ENCODE measurements around the gene TBC1D30.

DNA sequence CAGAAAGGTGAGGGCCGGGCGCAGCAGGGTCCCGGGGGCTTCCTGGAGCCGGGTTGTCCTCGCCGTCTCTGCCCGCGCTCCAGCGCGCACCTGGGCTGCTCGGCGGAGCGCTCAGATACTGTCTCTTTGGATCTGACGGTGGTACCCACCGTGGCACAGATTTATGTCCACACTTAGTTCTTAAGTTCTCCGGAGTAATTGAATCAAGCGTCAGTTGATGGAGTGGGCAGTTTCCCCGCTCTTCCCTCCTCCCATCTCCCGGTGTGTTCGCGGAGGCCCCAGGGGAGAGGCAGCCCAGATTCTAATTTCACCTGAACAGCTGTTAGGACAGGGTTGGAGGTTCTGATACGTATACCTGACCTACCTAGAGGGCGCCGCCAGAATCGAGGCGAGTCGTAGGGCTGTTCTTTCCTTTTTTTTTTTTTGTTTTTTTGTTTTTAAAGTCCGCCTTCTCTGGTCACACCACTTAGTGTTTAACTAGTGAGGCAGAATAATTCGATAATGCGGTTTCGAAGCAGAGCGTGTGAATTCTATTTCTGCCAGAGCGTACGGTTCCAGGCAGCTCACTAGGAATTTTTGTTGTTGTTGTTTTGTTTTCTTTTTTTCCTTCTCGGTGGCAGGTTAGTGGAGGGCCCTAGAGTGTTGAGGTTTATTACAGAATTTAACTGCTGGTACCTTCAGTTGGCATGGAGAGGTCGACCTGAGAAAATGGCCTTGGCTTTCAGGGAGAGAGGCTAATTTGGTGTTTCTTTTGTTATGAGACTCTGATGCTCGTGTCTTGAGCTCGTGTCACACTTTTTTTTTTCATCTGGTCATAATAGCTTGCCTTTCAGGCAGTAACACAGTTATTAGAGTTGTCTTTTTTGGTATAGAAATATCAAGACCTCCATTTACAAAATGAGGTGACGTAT, 42.9 kb upstream of the TBC1D30 start:
- TF ChIP-seq ESRRA (IDR thresholded peaks at IDR 0.05; ENCODE audit: borderline replicate concordance, low read depth) = no peak
- no peak for TF ChIP-seq ZNF586 (CRISPR knock-in tag; conservative IDR thresholded peaks at IDR 0.05)
- TF ChIP-seq, protein P1, sequence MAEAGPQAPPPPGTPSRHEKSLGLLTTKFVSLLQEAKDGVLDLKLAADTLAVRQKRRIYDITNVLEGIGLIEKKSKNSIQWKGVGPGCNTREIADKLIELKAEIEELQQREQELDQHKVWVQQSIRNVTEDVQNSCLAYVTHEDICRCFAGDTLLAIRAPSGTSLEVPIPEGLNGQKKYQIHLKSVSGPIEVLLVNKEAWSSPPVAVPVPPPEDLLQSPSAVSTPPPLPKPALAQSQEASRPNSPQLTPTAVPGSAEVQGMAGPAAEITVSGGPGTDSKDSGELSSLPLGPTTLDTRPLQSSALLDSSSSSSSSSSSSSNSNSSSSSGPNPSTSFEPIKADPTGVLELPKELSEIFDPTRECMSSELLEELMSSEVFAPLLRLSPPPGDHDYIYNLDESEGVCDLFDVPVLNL (CRISPR knock-in tag; IDR thresholded peaks at IDR 0.05; ENCODE audit: low read depth) = no peak
- no peak for TF ChIP-seq EP400 (IDR thresholded peaks at IDR 0.05)
- no peak for TF ChIP-seq BRCA1 (IDR thresholded peaks at IDR 0.05)
- no peak for TF ChIP-seq BRCA1 (CRISPR knock-in tag; IDR thresholded peaks at IDR 0.05)
- no peak for TF ChIP-seq EWSR1 (IDR thresholded peaks at IDR 0.05; ENCODE audit: borderline replicate concordance, low read depth, partially characterized antibody)
- TF ChIP-seq, protein P2, sequence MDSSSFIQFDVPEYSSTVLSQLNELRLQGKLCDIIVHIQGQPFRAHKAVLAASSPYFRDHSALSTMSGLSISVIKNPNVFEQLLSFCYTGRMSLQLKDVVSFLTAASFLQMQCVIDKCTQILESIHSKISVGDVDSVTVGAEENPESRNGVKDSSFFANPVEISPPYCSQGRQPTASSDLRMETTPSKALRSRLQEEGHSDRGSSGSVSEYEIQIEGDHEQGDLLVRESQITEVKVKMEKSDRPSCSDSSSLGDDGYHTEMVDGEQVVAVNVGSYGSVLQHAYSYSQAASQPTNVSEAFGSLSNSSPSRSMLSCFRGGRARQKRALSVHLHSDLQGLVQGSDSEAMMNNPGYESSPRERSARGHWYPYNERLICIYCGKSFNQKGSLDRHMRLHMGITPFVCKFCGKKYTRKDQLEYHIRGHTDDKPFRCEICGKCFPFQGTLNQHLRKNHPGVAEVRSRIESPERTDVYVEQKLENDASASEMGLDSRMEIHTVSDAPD (CRISPR knock-in tag; IDR thresholded peaks at IDR 0.05) = no peak
- no peak for TF ChIP-seq EP300 (IDR thresholded peaks at IDR 0.05; ENCODE audit: low read length)
- no peak for TF ChIP-seq ELF4 (CRISPR knock-in tag; IDR thresholded peaks at IDR 0.05)
